K562 (cell line): ENCODE measurements around the gene NUTM1. TPM values are rescaled to one million over a fixed set of nuclear protein-coding genes. Genes with fewer than 3 reads are reported as not detected.

Source experiments
- CHD1 ChIP-seq: fragments of 200-600 bp; sonication (generic); IDR thresholded peaks from one replicate; pipeline ENCODE4 v1.6.1; 2012; ENCODE audit warnings: mild to moderate bottlenecking, moderate library complexity, low read length, inconsistent platforms
- DLX4 ChIP-seq: fragments of 250-450 bp; sonication (Bioruptor Pico); IDR thresholded peaks from 2 replicates; pipeline ENCODE4 v1.6.1; 2021; ENCODE audit warnings: mild to moderate bottlenecking
- ELF2 ChIP-seq: fragments of 250-450 bp; sonication (Bioruptor Pico); IDR thresholded peaks from 2 replicates; pipeline ENCODE4 v1.5.0; 2021; ENCODE audit warnings: mild to moderate bottlenecking
- ELF4 ChIP-seq: fragments of 450-650 bp; formaldehyde crosslinking; IDR thresholded peaks from 2 replicates; pipeline ENCODE4 v1.4.0; 2022; ENCODE audit warnings: missing genetic modification characterization
- EP400 ChIP-seq: fragments of 450-650 bp; IDR thresholded peaks from 2 replicates; pipeline ENCODE4 v1.6.1; 2017; ENCODE audit warnings: antibody characterized with exemption, mild to moderate bottlenecking, moderate library complexity
- KDM5B ChIP-seq: fragments of 200-600 bp; sonication (generic); IDR thresholded peaks from 2 replicates; pipeline ENCODE4 v1.6.1; 2012; ENCODE audit warnings: low read depth, mild to moderate bottlenecking, moderate library complexity, low read length, control low read depth, inconsistent platforms; ENCODE audit not compliant: insufficient replicate concordance
- KLF6 ChIP-seq: fragments of 250-450 bp; sonication (Bioruptor Pico); IDR thresholded peaks from 2 replicates; pipeline ENCODE4 v1.4.0; 2020; ENCODE audit warnings: mild to moderate bottlenecking, moderate library complexity, borderline replicate concordance
- MTA3 ChIP-seq: fragments of 450-650 bp; formaldehyde crosslinking; IDR thresholded peaks from 2 replicates; pipeline ENCODE4 v1.6.1; 2017; ENCODE audit warnings: mild to moderate bottlenecking, borderline replicate concordance
- PATZ1 ChIP-seq: fragments of 250-450 bp; sonication (Bioruptor Pico); IDR thresholded peaks from 2 replicates; pipeline ENCODE4 v1.5.0; 2020; ENCODE audit warnings: mild to moderate bottlenecking, borderline replicate concordance
- RFX1 ChIP-seq: fragments of 450-650 bp; IDR thresholded peaks from 2 replicates; pipeline ENCODE4 v1.6.1; 2016; ENCODE audit warnings: mild to moderate bottlenecking, moderate library complexity
- SMAD4 ChIP-seq: fragments of 250-450 bp; sonication (Bioruptor Pico); conservative IDR thresholded peaks from 2 replicates; pipeline ENCODE4 v1.8.0; 2021; ENCODE audit warnings: inconsistent platforms, mild to moderate bottlenecking, moderate library complexity
- SREBF1 ChIP-seq: fragments of 150-350 bp; IDR thresholded peaks from 2 replicates; pipeline ENCODE4 v1.6.1; 2014; ENCODE audit warnings: antibody characterized with exemption, low read depth, low read length, borderline replicate concordance
- TEAD1 ChIP-seq, 2 experiments: fragments of 450-650 bp in 1 of 2; sonication (generic) in 1 of 2; formaldehyde crosslinking; IDR thresholded peaks; 2 replicates each; pipeline versions ENCODE4 v1.4.0 to v1.8.0; 2020 to 2022; ENCODE audit warnings: mild to moderate bottlenecking in 2 of 2, missing genetic modification reagents in 1 of 2
- U2AF2 ChIP-seq: fragments of 200-400 bp; formaldehyde crosslinking; optimal IDR thresholded peaks from 2 replicates; pipeline ENCODE3; 2017; ENCODE audit warnings: low read depth, mild to moderate bottlenecking, low read length
- ZFP1 ChIP-seq: fragments of 450-650 bp; formaldehyde crosslinking; IDR thresholded peaks from 2 replicates; pipeline ENCODE4 v1.4.0; 2020; ENCODE audit warnings: mild to moderate bottlenecking, mixed read lengths
- ZKSCAN8 ChIP-seq: fragments of 200-800 bp; sonication (Bioruptor generic); IDR thresholded peaks from 2 replicates; pipeline ENCODE4 v1.6.1; 2016; ENCODE audit warnings: missing genetic modification characterization, missing compliant biosample characterization
- ZNF511 ChIP-seq: sonication (generic); formaldehyde crosslinking; IDR thresholded peaks from 2 replicates; pipeline ENCODE4 v1.8.0; 2022; ENCODE audit warnings: mild to moderate bottlenecking, missing genetic modification reagents
- ZNF592 ChIP-seq: fragments of 450-650 bp; IDR thresholded peaks from 2 replicates; pipeline ENCODE4 v1.6.1; 2017; ENCODE audit warnings: antibody characterized with exemption, mild to moderate bottlenecking
- ZNF644 ChIP-seq: fragments of 200-800 bp; sonication (Bioruptor generic); IDR thresholded peaks from 2 replicates; pipeline ENCODE4 v1.6.1; 2016; ENCODE audit warnings: low read depth, missing genetic modification characterization, missing compliant biosample characterization
- ZNF766 ChIP-seq: fragments of 200-800 bp; sonication (Bioruptor generic); conservative IDR thresholded peaks from 2 replicates; pipeline ENCODE4 v1.6.1; 2016; ENCODE audit warnings: missing genetic modification characterization, missing compliant biosample characterization
- ZSCAN32 ChIP-seq: fragments of 450-650 bp; formaldehyde crosslinking; IDR thresholded peaks from 2 replicates; pipeline ENCODE4 v1.4.0; 2020; ENCODE audit warnings: mild to moderate bottlenecking, moderate library complexity
- polyA plus RNA-seq, 8 experiments: library from polyadenylated mRNA; depleted of rRNA in 4 of 8; stranded (reverse) in 5 of 8; unstranded in 3 of 8; fragments of >200 nt; fragmentation: Nextera tagmentation in 2 of 8; fragmentation: Illumina TruSeq in 1 of 8; extraction: Ambion mirVana in 2 of 8; extraction: Trizol in 1 of 8; gene quantifications; 2 replicates each; pipeline versions ENCODE4 v1.2.1 to v1.2.3, GENCODE V29; 2011 to 2014; ENCODE audit warnings: inconsistent platforms in 1 of 8, missing spikeins in 1 of 8
- total RNA-seq, 7 experiments: library from RNA; depleted of rRNA in 6 of 7; stranded (reverse); fragments of >200 nt in 6 of 7; fragmentation: Illumina TruSeq in 2 of 7; extraction: Trizol in 2 of 7; gene quantifications; 2 replicates each; pipeline versions ENCODE4 v1.2.1 to v1.2.3, GENCODE V29; 2011 to 2021; ENCODE audit warnings: low replicate concordance in 1 of 7

NUTM1 gene
- total and polyA plus RNA-seq, 9 of the 15 experiments (the other 6 are each of a cell fraction or from before 2014, with no cell fraction given), result 0.01 to 0.05 (median 0.04) TPM; not detected in 4

GRCh38 chr15:34318277-34319079, 24.6 kb upstream of the NUTM1 start (continued):
- TF ChIP-seq ZNF644 (tag) (no peak), U2AF2 (no peak), DLX4 (CRISPR knock-in tag) (no peak), PATZ1 (CRISPR knock-in tag) (no peak), ZNF592 (peak; percentile 38; the same call in 1 of the 2 replicates), RFX1 (no peak), EP400 (peak; percentile 47), ZNF511 (no peak; the same call in 1 of the 2 replicates), ZNF766 (no peak), ZFP1 (CRISPR knock-in tag) (no peak), MTA3 (0 out of 2 replicates have a peak, but pooled peaks have one; percentile 41), TEAD1 (CRISPR knock-in tag; IDR thresholded peaks at IDR 0.05) (no peak), SMAD4 (CRISPR knock-in tag) (no peak), ELF4 (CRISPR knock-in tag) (no peak), SREBF1 (no peak), ELF2 (CRISPR knock-in tag) (no peak), KDM5B (peak; percentile 42), CHD1 (no peak), ZSCAN32 (no peak), ZKSCAN8 (no peak), KLF6 (CRISPR knock-in tag) (no peak)
